HuH-7 (cell line): ENCODE measurements around the gene SLC45A1.
A peak's percentile ranks its signal among the peaks of the same experiment; 100 is the strongest.
"Not testable (repeated sequence)": the region's sequence is repeated elsewhere in the genome, so short reads cannot be mapped to it uniquely, and the experiment has no call there.

Source experiments
- DNase-seq: peaks from one replicate; pipeline ENCODE4 v3.0.0; 2011; ENCODE audit warnings: low spot score

Gene SLC45A1

GRCh38 chr1:8317647-8318381 is at the start of gene SLC45A1:
TSS of gene SLC45A1 (plus strand) at chr1:8318114. CDS start at chr1:8324330, 6,216 bp downstream.
- DNase-seq = peak; percentile 55

- no peak for DNase-seq
Observed at GRCh38 chr1:8273036-8273435, 44.9 kb upstream of the SLC45A1 start.

GRCh38 chr1:8274352-8274751 is 43.6 kb upstream of the SLC45A1 start:
- DNase-seq = peak; percentile 28

- DNase-seq = no peak
Observed at GRCh38 chr1:8276173-8276914, 41.6 kb upstream of the SLC45A1 start.

GRCh38 chr1:8276932-8277331 is 41.0 kb upstream of the SLC45A1 start:
- no peak for DNase-seq

GRCh38 chr1:8278677-8279076 is 39.2 kb upstream of the SLC45A1 start:
- not testable (repeated sequence) for DNase-seq

GRCh38 chr1:8281843-8282509 is 35.9 kb upstream of the SLC45A1 start:
- DNase-seq = no peak

GRCh38 chr1:8283058-8283884 is 34.6 kb upstream of the SLC45A1 start:
- DNase-seq = no peak

GRCh38 chr1:8284127-8284526 is 33.8 kb upstream of the SLC45A1 start:
- no peak for DNase-seq

GRCh38 chr1:8285103-8285502 is 32.8 kb upstream of the SLC45A1 start:
- DNase-seq = no peak

GRCh38 chr1:8285965-8286364 is 31.9 kb upstream of the SLC45A1 start:
- DNase-seq = no peak

GRCh38 chr1:8293118-8293517 is 24.8 kb upstream of the SLC45A1 start:
- no peak for DNase-seq

GRCh38 chr1:8293641-8294169 is 24.2 kb upstream of the SLC45A1 start:
- no peak for DNase-seq

- no peak for DNase-seq
Observed at GRCh38 chr1:8294170-8294697, 23.7 kb upstream of the SLC45A1 start.

GRCh38 chr1:8297245-8297644 is 20.7 kb upstream of the SLC45A1 start:
- no peak for DNase-seq

- DNase-seq = no peak
Observed at GRCh38 chr1:8299963-8300362, 18.0 kb upstream of the SLC45A1 start.

GRCh38 chr1:8302081-8302956 is 15.6 kb upstream of the SLC45A1 start:
- no peak for DNase-seq

- no peak for DNase-seq
Observed at GRCh38 chr1:8303141-8303540, 14.8 kb upstream of the SLC45A1 start.

- no peak for DNase-seq
Observed at GRCh38 chr1:8303876-8304275, 14.0 kb upstream of the SLC45A1 start.

GRCh38 chr1:8307628-8308027 is 10.3 kb upstream of the SLC45A1 start:
- no peak for DNase-seq
